Measurements from ENCODE around the gene CC2D2B.

CC2D2B gene

DNA sequence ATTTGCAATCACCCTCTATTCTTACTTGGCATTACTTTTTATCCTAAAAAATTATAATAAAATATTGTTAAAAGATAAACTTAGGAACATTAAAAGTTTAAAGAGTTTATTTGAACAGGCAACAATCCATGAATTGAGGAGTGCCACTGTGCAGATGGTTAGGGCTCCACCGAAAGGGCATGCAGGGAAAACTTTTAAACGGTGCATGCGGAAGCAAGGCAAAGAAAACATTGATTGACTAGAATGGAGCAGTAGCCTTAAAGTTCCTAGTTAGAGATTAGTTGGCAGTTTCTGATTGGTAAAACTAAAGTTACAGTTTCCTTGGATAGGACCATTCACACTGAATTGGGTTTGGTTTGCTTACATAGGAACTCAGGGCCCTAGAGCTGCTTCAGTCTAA is 17.3 kb downstream of the CC2D2B start:
- H2AFZ ChIP-seq, result no peak overlapping the region
- no peaks in the 10 kb centered on the region for H3K36me3 ChIP-seq (ENCODE audit: control insufficient read depth, insufficient read depth, low read length)
- H3K4me1 ChIP-seq, result no peaks in the 10 kb centered on the region
- H3K27me3 ChIP-seq (ENCODE audit: control insufficient read depth, insufficient read depth, low read length), result no peaks in the 10 kb centered on the region
- H3K79me2 ChIP-seq, result no peaks in the 10 kb centered on the region
- no peak overlapping the region for H3K4me3 ChIP-seq (ENCODE audit: low read depth, low read length)
- no peaks in the 10 kb centered on the region for H3K9me3 ChIP-seq (ENCODE audit: control insufficient read depth, low read length)
- no peak overlapping the region for H3K4me2 ChIP-seq (ENCODE audit: low read length)
- H3K9ac ChIP-seq, result no peak overlapping the region
- TF ChIP-seq, protein P1, sequence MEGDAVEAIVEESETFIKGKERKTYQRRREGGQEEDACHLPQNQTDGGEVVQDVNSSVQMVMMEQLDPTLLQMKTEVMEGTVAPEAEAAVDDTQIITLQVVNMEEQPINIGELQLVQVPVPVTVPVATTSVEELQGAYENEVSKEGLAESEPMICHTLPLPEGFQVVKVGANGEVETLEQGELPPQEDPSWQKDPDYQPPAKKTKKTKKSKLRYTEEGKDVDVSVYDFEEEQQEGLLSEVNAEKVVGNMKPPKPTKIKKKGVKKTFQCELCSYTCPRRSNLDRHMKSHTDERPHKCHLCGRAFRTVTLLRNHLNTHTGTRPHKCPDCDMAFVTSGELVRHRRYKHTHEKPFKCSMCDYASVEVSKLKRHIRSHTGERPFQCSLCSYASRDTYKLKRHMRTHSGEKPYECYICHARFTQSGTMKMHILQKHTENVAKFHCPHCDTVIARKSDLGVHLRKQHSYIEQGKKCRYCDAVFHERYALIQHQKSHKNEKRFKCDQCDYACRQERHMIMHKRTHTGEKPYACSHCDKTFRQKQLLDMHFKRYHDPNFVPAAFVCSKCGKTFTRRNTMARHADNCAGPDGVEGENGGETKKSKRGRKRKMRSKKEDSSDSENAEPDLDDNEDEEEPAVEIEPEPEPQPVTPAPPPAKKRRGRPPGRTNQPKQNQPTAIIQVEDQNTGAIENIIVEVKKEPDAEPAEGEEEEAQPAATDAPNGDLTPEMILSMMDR (IDR thresholded peaks at IDR 0.05), result no peak
- no peak overlapping the region for H3K27ac ChIP-seq

DNA sequence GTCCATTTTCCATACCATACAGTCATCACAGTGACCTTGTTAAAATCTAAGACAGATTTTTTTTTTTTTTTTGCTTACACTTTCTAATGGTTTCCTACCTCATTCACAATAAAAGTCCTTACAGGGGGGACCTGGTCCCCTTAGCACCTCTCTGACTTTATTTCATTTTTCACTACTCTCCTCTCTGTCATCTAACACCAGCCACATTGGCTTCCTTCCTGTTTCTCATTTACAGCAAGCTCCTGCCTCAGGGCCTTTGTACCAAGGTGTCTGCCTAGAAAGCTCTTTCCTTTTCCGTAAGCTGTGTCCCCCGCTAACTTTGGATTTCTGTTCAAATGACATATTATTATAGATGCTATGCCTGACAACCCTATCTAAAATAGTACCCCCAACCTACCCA is 27.7 kb downstream of the CC2D2B start:
- no peaks in the 10 kb centered on the region for H3K27me3 ChIP-seq (ENCODE audit: control insufficient read depth, insufficient read depth, low read length)
- H3K4me1 ChIP-seq, result no peaks in the 10 kb centered on the region
- H2AFZ ChIP-seq, result no peak overlapping the region
- H3K9me3 ChIP-seq (ENCODE audit: control insufficient read depth, low read length), result no peaks in the 10 kb centered on the region
- no peaks in the 10 kb centered on the region for H3K36me3 ChIP-seq (ENCODE audit: control insufficient read depth, insufficient read depth, low read length)
- no peak overlapping the region for H3K27ac ChIP-seq
- no peaks in the 10 kb centered on the region for H3K79me2 ChIP-seq
- no peak overlapping the region for H3K4me2 ChIP-seq (ENCODE audit: low read length)
- H3K9ac ChIP-seq, result no peak overlapping the region
- TF ChIP-seq, protein P1 (IDR thresholded peaks at IDR 0.05), result no peak
- H3K4me3 ChIP-seq (ENCODE audit: low read depth, low read length), result no peak overlapping the region

DNA sequence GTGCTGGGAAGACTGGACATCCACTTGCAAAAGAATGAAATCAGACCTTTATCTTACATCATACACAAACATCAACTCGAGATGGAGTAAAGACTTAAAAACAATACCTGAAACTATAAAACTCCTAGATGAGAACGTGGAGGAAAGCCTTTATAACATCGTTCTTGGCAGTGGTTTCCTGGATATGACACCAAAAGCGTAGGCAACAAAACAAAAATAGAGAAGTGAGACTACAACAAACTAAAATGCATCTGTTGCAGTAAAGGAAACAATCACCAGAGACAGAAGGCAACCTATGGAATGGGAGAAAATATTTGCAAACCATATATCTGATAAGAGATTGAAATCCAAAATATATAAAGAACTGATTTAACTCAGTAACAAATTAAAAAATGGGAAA is 33.3 kb downstream of the CC2D2B start:
- H3K27ac ChIP-seq, result no peak overlapping the region
- H3K9ac ChIP-seq, result no peak overlapping the region
- no peaks in the 10 kb centered on the region for H3K9me3 ChIP-seq (ENCODE audit: control insufficient read depth, low read length)
- no peak overlapping the region for H3K4me2 ChIP-seq (ENCODE audit: low read length)
- no peaks in the 10 kb centered on the region for H3K79me2 ChIP-seq
- no peaks in the 10 kb centered on the region for H3K27me3 ChIP-seq (ENCODE audit: control insufficient read depth, insufficient read depth, low read length)
- no peaks in the 10 kb centered on the region for H3K4me1 ChIP-seq
- H3K36me3 ChIP-seq (ENCODE audit: control insufficient read depth, insufficient read depth, low read length), result no peaks in the 10 kb centered on the region
- no peak overlapping the region for H2AFZ ChIP-seq
- no peak overlapping the region for H3K4me3 ChIP-seq (ENCODE audit: low read depth, low read length)
- TF ChIP-seq, protein P1 (IDR thresholded peaks at IDR 0.05), result no peak

DNA sequence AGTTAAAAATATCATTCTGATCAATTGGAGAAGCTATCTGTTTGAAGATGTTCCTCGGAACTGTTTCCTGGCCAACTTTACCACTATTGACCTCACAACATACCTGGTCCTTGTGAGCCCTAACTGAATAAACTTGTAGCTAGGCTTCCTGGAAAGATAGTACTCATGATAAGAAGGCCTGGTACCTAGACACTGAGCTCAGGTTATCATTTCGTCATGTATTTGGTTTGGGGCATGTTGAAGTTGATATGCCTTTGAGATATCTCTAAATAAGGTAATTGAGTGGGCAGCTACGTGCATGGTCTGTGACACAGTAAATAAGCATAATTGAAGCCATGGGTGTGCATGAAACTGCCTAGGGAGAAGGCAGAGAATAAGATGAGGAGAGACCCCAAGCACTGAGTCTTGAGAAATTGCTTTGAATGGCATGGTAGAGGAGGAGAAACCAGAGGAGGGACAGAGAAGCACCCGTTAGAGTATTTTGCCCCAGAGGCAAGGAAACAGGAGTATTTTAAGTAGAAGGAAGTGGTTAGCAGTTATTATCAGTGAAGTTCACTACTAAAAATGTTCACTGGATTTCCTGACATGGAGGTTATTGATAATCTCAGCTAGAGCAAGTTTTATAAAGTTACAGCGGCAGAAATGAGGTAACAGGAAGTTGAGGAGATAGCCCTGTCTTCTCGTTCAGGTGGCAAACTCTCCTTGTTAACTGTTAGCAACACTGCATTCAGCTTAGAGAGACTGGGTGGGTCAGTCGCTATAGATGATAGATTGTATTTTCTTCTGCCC is 55.6 kb downstream of the CC2D2B start:
- no peak overlapping the region for H3K9ac ChIP-seq
- H2AFZ ChIP-seq, result peak overlapping the region; percentile 30
- TF ChIP-seq, protein P1 (IDR thresholded peaks at IDR 0.05), result no peak
- H3K27ac ChIP-seq, result no peak overlapping the region
- H3K9me3 ChIP-seq (ENCODE audit: control insufficient read depth, low read length), result no peaks in the 10 kb centered on the region
- H3K4me3 ChIP-seq (ENCODE audit: low read depth, low read length), result no peak overlapping the region
- no peaks in the 10 kb centered on the region for H3K27me3 ChIP-seq (ENCODE audit: control insufficient read depth, insufficient read depth, low read length)
- no peaks in the 10 kb centered on the region for H3K79me2 ChIP-seq
- H3K36me3 ChIP-seq (ENCODE audit: control insufficient read depth, insufficient read depth, low read length), result no peaks in the 10 kb centered on the region
- peaks cover 4% of the 10 kb centered on the region for H3K4me1 ChIP-seq
- H3K4me2 ChIP-seq (ENCODE audit: low read length), result no peak overlapping the region

DNA sequence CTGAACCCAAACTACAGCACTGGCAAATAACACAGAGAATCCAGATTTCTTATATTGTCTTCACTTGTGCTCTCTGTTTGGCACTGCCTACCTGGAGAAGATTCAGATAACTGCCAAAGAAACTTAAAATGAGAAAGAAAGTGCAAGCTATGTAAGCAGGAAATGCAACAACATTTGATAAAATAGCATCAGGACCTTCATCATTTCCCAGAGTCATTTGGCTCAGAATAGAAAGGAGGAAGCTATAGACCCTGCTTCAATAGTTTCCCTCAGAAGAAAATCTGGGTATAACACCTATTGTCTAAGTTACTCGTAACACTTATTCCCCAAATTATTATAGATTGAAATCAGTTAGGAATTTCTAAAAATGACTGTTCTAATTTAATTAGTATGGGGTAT is 56.2 kb downstream of the CC2D2B start:
- Histone ChIP-seq H3K4me1 (peaks cover 4% of the 10 kb centered on the region), H3K9me3 (ENCODE audit: control insufficient read depth, low read length) (no peaks in the 10 kb centered on the region), H3K4me3 (ENCODE audit: low read depth, low read length) (no peak overlapping the region), H3K36me3 (ENCODE audit: control insufficient read depth, insufficient read depth, low read length) (no peaks in the 10 kb centered on the region), H3K27me3 (ENCODE audit: control insufficient read depth, insufficient read depth, low read length) (no peaks in the 10 kb centered on the region), H3K27ac (no peak overlapping the region), H3K79me2 (no peaks in the 10 kb centered on the region), H2AFZ (no peak overlapping the region), H3K4me2 (ENCODE audit: low read length) (no peak overlapping the region), H3K9ac (no peak overlapping the region)
- TF ChIP-seq, protein P1 (IDR thresholded peaks at IDR 0.05), result no peak
